ENCODE data around the gene SPEF2. TPM values are rescaled to one million over a fixed set of nuclear protein-coding genes. Genes with fewer than 3 reads are reported as not detected.

The SPEF2 gene
- total and polyA plus RNA-seq, 7 donors: 0.13 to 0.71 (median 0.56) TPM

GRCh38 chr5:35593338-35593737 lies 24.3 kb upstream of the SPEF2 start:
- Histone ChIP-seq H3K36me3 (ENCODE audit: insufficient read depth in 1 of 2, low read depth in 1 of 2) (no peaks in the 10 kb centered on the region), H3K27me3 (ENCODE audit: insufficient read depth in 3 of 3, low read length in 2 of 3) (no peaks in the 10 kb centered on the region), H3K4me3 (no peak overlapping the region), H3K9me3 (no peaks in the 10 kb centered on the region), H3K27ac (no peak overlapping the region), H3K4me1 (no peaks in the 10 kb centered on the region)
- intact Hi-C loops (cut with DNase I): no loop called here
- DNase-seq (no peak), ATAC-seq (no peak)
- 48 to 65% (median 58%) methylated on average over 1 of the region's 1 CpG for WGBS, 3 donors
- TF ChIP-seq, protein P1, sequence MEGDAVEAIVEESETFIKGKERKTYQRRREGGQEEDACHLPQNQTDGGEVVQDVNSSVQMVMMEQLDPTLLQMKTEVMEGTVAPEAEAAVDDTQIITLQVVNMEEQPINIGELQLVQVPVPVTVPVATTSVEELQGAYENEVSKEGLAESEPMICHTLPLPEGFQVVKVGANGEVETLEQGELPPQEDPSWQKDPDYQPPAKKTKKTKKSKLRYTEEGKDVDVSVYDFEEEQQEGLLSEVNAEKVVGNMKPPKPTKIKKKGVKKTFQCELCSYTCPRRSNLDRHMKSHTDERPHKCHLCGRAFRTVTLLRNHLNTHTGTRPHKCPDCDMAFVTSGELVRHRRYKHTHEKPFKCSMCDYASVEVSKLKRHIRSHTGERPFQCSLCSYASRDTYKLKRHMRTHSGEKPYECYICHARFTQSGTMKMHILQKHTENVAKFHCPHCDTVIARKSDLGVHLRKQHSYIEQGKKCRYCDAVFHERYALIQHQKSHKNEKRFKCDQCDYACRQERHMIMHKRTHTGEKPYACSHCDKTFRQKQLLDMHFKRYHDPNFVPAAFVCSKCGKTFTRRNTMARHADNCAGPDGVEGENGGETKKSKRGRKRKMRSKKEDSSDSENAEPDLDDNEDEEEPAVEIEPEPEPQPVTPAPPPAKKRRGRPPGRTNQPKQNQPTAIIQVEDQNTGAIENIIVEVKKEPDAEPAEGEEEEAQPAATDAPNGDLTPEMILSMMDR (IDR thresholded peaks at IDR 0.05): no peak

GRCh38 chr5:35598707-35599370 lies 18.8 kb upstream of the SPEF2 start:
- TF ChIP-seq, protein P1 (IDR thresholded peaks at IDR 0.05): no peak
- intact Hi-C loops (cut with DNase I): no loop called here
- ATAC-seq (no peak), DNase-seq (no peak)
- H3K36me3 ChIP-seq (ENCODE audit: insufficient read depth in 1 of 2, low read depth in 1 of 2): no peaks in the 10 kb centered on the region
- H3K4me1 ChIP-seq: no peaks in the 10 kb centered on the region
- no peak overlapping the region for H3K27ac ChIP-seq
- no peaks in the 10 kb centered on the region for H3K9me3 ChIP-seq
- 86 to 96% (median 86%) methylated on average over 2 of the region's 2 CpGs for whole genome bisulfite sequencing, 3 donors
- H3K4me3 ChIP-seq: no peak overlapping the region
- no peaks in the 10 kb centered on the region for H3K27me3 ChIP-seq (ENCODE audit: insufficient read depth in 3 of 3, low read length in 2 of 3)

- intact Hi-C loops (cut with DNase I): no loop called here
- no peaks in the 10 kb centered on the region for H3K27me3 ChIP-seq (ENCODE audit: insufficient read depth in 3 of 3, low read length in 2 of 3)
- DNase-seq (no peak), ATAC-seq (no peak)
- H3K9me3 ChIP-seq: no peaks in the 10 kb centered on the region
- H3K27ac ChIP-seq: no peak overlapping the region
- H3K4me1 ChIP-seq: no peaks in the 10 kb centered on the region
- no peak overlapping the region for H3K4me3 ChIP-seq
- H3K36me3 ChIP-seq (ENCODE audit: insufficient read depth in 1 of 2, low read depth in 1 of 2): no peaks in the 10 kb centered on the region
- TF ChIP-seq, protein P1 (IDR thresholded peaks at IDR 0.05): no peak
Measured at GRCh38 chr5:35600591-35600990, 17.1 kb upstream of the SPEF2 start.

- DNase-seq (no peak), ATAC-seq (no peak)
- no peaks in the 10 kb centered on the region for H3K9me3 ChIP-seq
- 81 to 88% (median 86%) methylated on average over 5 of the region's 5 CpGs for WGBS, 3 donors
- intact Hi-C loops (cut with DNase I): no loop called here
- no peak overlapping the region for H3K4me3 ChIP-seq
- TF ChIP-seq, protein P1 (IDR thresholded peaks at IDR 0.05): no peak
- no peaks in the 10 kb centered on the region for H3K36me3 ChIP-seq (ENCODE audit: insufficient read depth in 1 of 2, low read depth in 1 of 2)
- H3K4me1 ChIP-seq: no peaks in the 10 kb centered on the region
- no peaks in the 10 kb centered on the region for H3K27me3 ChIP-seq (ENCODE audit: insufficient read depth in 3 of 3, low read length in 2 of 3)
- H3K27ac ChIP-seq: no peak overlapping the region
Measured at GRCh38 chr5:35608881-35609779, 8.5 kb upstream of the SPEF2 start.

Data from psoas muscle (tissue), 8 donors.